HG02885 (cell line): ENCODE measurements around the gene GNB1.
"Not testable (repeated sequence)": the region's sequence is repeated elsewhere in the genome, so short reads cannot be mapped to it uniquely, and the experiment has no call there.

Experiments used
- ATAC-seq: cut with Tn5 transposase; IDR thresholded peaks from one replicate; pipeline ENCODE4 v1.9.1; 2021; ENCODE audit warnings: mild to moderate bottlenecking; ENCODE audit not compliant: unreplicated experiment, poor library complexity

Gene GNB1

GRCh38 chr1:1892079-1892762 is 1.3 kb upstream of the GNB1 start:
- no peak for ATAC-seq

- peak; percentile 18 for ATAC-seq
These were observed 627 bp upstream of the GNB1 start for GRCh38 chr1:1891349-1892078.

GRCh38 chr1:1889847-1890505 is 911 bp downstream of the GNB1 start:
- peak; percentile 36 for ATAC-seq

GRCh38 chr1:1889090-1889750 is 1.7 kb downstream of the GNB1 start:
- ATAC-seq: no peak

- ATAC-seq: not testable (repeated sequence)
These were observed 7.0 kb downstream of the GNB1 start for GRCh38 chr1:1883890-1884289.

GRCh38 chr1:1883092-1883873 is 7.6 kb downstream of the GNB1 start:
- ATAC-seq: no peak

GRCh38 chr1:1881727-1882126 is 9.2 kb downstream of the GNB1 start:
- ATAC-seq: no peak

GRCh38 chr1:1880617-1881312 is 10.1 kb downstream of the GNB1 start:
- no peak for ATAC-seq

GRCh38 chr1:1879942-1880341 is 10.9 kb downstream of the GNB1 start:
- ATAC-seq: no peak

GRCh38 chr1:1877865-1878436 is 12.9 kb downstream of the GNB1 start:
- no peak for ATAC-seq

GRCh38 chr1:1876335-1876930 is 14.5 kb downstream of the GNB1 start:
- no peak for ATAC-seq

- ATAC-seq: no peak
These were observed 15.0 kb downstream of the GNB1 start for GRCh38 chr1:1875932-1876331.

GRCh38 chr1:1874901-1875300 is 16.0 kb downstream of the GNB1 start:
- ATAC-seq: no peak

GRCh38 chr1:1873186-1873585 is 17.7 kb downstream of the GNB1 start:
- ATAC-seq: no peak

GRCh38 chr1:1872329-1872994 is 18.4 kb downstream of the GNB1 start:
- no peak for ATAC-seq

GRCh38 chr1:1869469-1869868 is 21.4 kb downstream of the GNB1 start:
- ATAC-seq: no peak

- no peak for ATAC-seq
These were observed 23.7 kb downstream of the GNB1 start for GRCh38 chr1:1867164-1867563.

GRCh38 chr1:1862905-1863547 is 27.9 kb downstream of the GNB1 start:
- ATAC-seq: no peak
